Peyer's patch (tissue), 4 donors: ENCODE measurements around the gene CHI3L2.

Experiments
- CTCF ChIP-seq, 6 experiments: fragments of 450-650 bp in 4 of 6; fragments of 200-600 bp in 2 of 6; sonication (generic) in 1 of 6; IDR thresholded peaks; one replicate each; pipeline ENCODE4 v1.5.1; 2017 to 2019; ENCODE audit warnings: antibody characterized with exemption in 6 of 6, mild to moderate bottlenecking in 3 of 6, moderate library complexity in 1 of 6
- POLR2A ChIP-seq, 2 donors: fragments of 450-650 bp; IDR thresholded peaks; one replicate each; pipeline ENCODE4 v1.5.1; 2017; ENCODE audit warnings: antibody characterized with exemption in 2 of 2, mild to moderate bottlenecking in 2 of 2, moderate library complexity in 2 of 2

GRCh38 chr1:111228748-111229126 is 1.2 kb downstream of the CHI3L2 start:
- TF ChIP-seq CTCF (IDR thresholded peaks at IDR 0.05) (no peak), POLR2A (IDR thresholded peaks at IDR 0.05) (no peak)
